Measurements from ENCODE around the gene SAP130.

The SAP130 gene

DNA sequence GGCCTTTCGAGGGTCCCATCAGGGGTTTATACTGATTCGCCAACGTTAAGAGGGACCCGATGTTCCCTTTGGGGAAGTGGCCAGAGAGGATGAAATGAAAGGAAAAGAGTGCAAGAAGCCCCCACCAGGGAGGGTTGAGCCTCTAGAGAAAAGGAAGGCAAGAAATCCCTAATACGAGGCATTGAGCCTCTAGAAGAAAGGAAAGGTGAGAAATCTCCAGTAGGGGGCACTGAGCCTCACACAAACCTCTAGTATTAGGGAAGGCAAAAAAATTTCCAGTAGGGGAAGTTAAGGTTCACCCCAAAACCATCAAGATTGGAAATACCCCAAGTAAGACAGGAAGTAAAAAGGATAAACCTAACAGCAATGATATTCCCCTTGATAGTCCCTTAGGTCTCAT lies 9.8 kb upstream of the SAP130 start:
- peak; percentile 24 for DNase-seq (ENCODE audit: low read depth)
- no peak overlapping the region for H3K4me3 ChIP-seq (ENCODE audit: low read depth, low read length)
- TF ChIP-seq CTCF (IDR thresholded peaks at IDR 0.05; ENCODE audit: low read depth, low read length) (peak; percentile 17), MAX (IDR thresholded peaks at IDR 0.05; ENCODE audit: low read depth, low read length) (no peak)

- no peak overlapping the region for H3K4me3 ChIP-seq (ENCODE audit: low read depth, low read length)
- TF ChIP-seq MAX (IDR thresholded peaks at IDR 0.05; ENCODE audit: low read depth, low read length), result no peak
- TF ChIP-seq MYC (IDR thresholded peaks at IDR 0.05; ENCODE audit: low read depth, low read length), result no peak
- no peak for TF ChIP-seq CTCF (IDR thresholded peaks at IDR 0.05; ENCODE audit: low read depth, low read length)
- no peak for TF ChIP-seq POLR2A (IDR thresholded peaks at IDR 0.05; ENCODE audit: extremely low read depth, insufficient read length)
- DNase-seq (ENCODE audit: low read depth), result no peak
These were observed 9.1 kb upstream of the SAP130 start for GRCh38 chr2:128036748-128037607.

- DNase-seq (ENCODE audit: low read depth), result no peak
- no peak for TF ChIP-seq MAX (IDR thresholded peaks at IDR 0.05; ENCODE audit: low read depth, low read length)
- no peak for TF ChIP-seq CTCF (IDR thresholded peaks at IDR 0.05; ENCODE audit: low read depth, low read length)
- TF ChIP-seq MYC (IDR thresholded peaks at IDR 0.05; ENCODE audit: low read depth, low read length), result no peak
- no peak for TF ChIP-seq POLR2A (IDR thresholded peaks at IDR 0.05; ENCODE audit: extremely low read depth, insufficient read length)
- H3K4me3 ChIP-seq (ENCODE audit: low read depth, low read length), result no peak overlapping the region
These were observed 4.2 kb upstream of the SAP130 start for GRCh38 chr2:128032092-128032491.

- DNase-seq (ENCODE audit: low read depth), result no peak
- TF ChIP-seq MAX (IDR thresholded peaks at IDR 0.05; ENCODE audit: low read depth, low read length), result no peak
- TF ChIP-seq POLR2A (IDR thresholded peaks at IDR 0.05; ENCODE audit: extremely low read depth, insufficient read length), result no peak
- no peak for TF ChIP-seq MYC (IDR thresholded peaks at IDR 0.05; ENCODE audit: low read depth, low read length)
- TF ChIP-seq CTCF (IDR thresholded peaks at IDR 0.05; ENCODE audit: low read depth, low read length), result no peak
- peak overlapping the region; percentile 71 for H3K4me3 ChIP-seq (ENCODE audit: low read depth, low read length)
These were observed 802 bp upstream of the SAP130 start for GRCh38 chr2:128028668-128029054.

DNA sequence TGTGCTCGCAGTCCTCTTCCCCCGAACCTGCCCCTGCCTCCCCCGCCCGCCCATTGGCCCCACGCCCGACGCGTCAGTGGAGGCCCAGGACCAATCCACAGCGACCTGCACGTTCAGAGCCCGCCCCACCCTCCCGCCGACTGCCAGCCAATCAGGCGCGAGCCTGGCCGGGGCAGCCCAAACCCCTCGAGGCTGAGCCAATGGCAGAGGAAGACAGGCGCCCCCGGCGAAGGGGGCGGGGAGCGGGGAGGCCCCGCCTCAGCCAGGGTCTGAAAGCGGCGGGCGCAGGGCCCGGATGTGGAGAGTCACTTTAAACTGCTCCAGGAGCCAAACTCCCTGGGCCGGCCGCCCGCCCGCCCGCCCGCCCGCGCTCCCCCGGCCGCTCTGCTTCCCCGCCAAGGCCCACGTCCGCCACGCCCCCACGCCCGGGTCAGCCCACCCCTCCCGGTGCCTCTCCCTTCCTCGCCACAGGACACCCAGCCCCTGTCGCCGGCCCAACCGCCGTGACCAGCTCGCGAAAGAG lies 520 bp downstream of the SAP130 start:
- TF ChIP-seq MYC (IDR thresholded peaks at IDR 0.05; ENCODE audit: low read depth, low read length) (no peak), CTCF (IDR thresholded peaks at IDR 0.05; ENCODE audit: low read depth, low read length) (no peak), POLR2A (IDR thresholded peaks at IDR 0.05; ENCODE audit: extremely low read depth, insufficient read length) (no peak), MAX (IDR thresholded peaks at IDR 0.05; ENCODE audit: low read depth, low read length) (no peak)
- peak; percentile 100 for DNase-seq (ENCODE audit: low read depth)

More for the DNA sequence above, 520 bp downstream of the SAP130 start:
- peak overlapping the region; percentile 70 for H3K4me3 ChIP-seq (ENCODE audit: low read depth, low read length)
